NOMO-1 (cell line): ENCODE data around the gene GAL.

Experiments
- DNase-seq, 2 experiments: peaks; one replicate each; lab custom pipeline; 2025; ENCODE audit not compliant: unreplicated experiment in 2 of 2; lab: John Stamatoyannopoulos, UW

GAL gene

GRCh38 chr11:68658097-68658496, 26.2 kb upstream of the GAL start:
- DNase-seq: no peak

- DNase-seq: no peak
Measured at GRCh38 chr11:68658661-68659060, 25.7 kb upstream of the GAL start.

- no peak for DNase-seq
Measured at GRCh38 chr11:68659158-68659921, 25.0 kb upstream of the GAL start.

GRCh38 chr11:68660066-68660810, 24.1 kb upstream of the GAL start:
- DNase-seq: no peak

GRCh38 chr11:68661014-68661413, 23.3 kb upstream of the GAL start:
- no peak for DNase-seq

- no peak for DNase-seq
Measured at GRCh38 chr11:68661697-68662603, 22.4 kb upstream of the GAL start.

GRCh38 chr11:68663482-68664010, 20.8 kb upstream of the GAL start:
- no peak for DNase-seq

GRCh38 chr11:68664141-68664540, 20.2 kb upstream of the GAL start:
- no peak for DNase-seq

- no peak for DNase-seq
Measured at GRCh38 chr11:68664906-68665305, 19.4 kb upstream of the GAL start.

- DNase-seq: no peak
Measured at GRCh38 chr11:68665436-68665835, 18.9 kb upstream of the GAL start.

- no peak for DNase-seq
Measured at GRCh38 chr11:68666849-68667248, 17.5 kb upstream of the GAL start.

- no peak for DNase-seq
Measured at GRCh38 chr11:68667511-68668500, 16.5 kb upstream of the GAL start.

- no peak for DNase-seq
Measured at GRCh38 chr11:68669301-68670090, 14.8 kb upstream of the GAL start.

- no peak for DNase-seq
Measured at GRCh38 chr11:68670208-68670992, 13.9 kb upstream of the GAL start.

- DNase-seq: no peak
Measured at GRCh38 chr11:68673306-68673945, 10.9 kb upstream of the GAL start.

GRCh38 chr11:68673991-68674390, 10.4 kb upstream of the GAL start:
- DNase-seq: no peak

GRCh38 chr11:68674461-68674860, 9.9 kb upstream of the GAL start:
- DNase-seq: no peak

- no peak for DNase-seq
Measured at GRCh38 chr11:68677432-68677831, 6.9 kb upstream of the GAL start.
